GM18499 (cell line): Measurements from ENCODE around the gene POGLUT2.
"Not testable (repeated sequence)": the region's sequence is repeated elsewhere in the genome, so short reads cannot be mapped to it uniquely, and the experiment has no call there.

Source experiments
- ATAC-seq: cut with Tn5 transposase; IDR thresholded peaks from one replicate; pipeline ENCODE4 v1.9.1; 2021; ENCODE audit warnings: moderate number of reproducible peaks; ENCODE audit not compliant: insufficient read depth, unreplicated experiment

The POGLUT2 gene

GRCh38 chr13:102812611-102813287 lies 14.0 kb upstream of the POGLUT2 start:
- ATAC-seq = no peak

GRCh38 chr13:102807699-102808098 lies 8.9 kb upstream of the POGLUT2 start:
- ATAC-seq = no peak

- ATAC-seq = no peak
Measured at GRCh38 chr13:102805680-102806079, 6.9 kb upstream of the POGLUT2 start.

GRCh38 chr13:102800145-102801041 lies 1.6 kb upstream of the POGLUT2 start:
- ATAC-seq = peak; percentile 54

- peak; percentile 1 for ATAC-seq
Measured at GRCh38 chr13:102799426-102800144, 809 bp upstream of the POGLUT2 start.

- no peak for ATAC-seq
Measured at GRCh38 chr13:102793611-102794355, 5.0 kb downstream of the POGLUT2 start.

- ATAC-seq = no peak
Measured at GRCh38 chr13:102792396-102792795, 6.4 kb downstream of the POGLUT2 start.

GRCh38 chr13:102788683-102789082 lies 10.1 kb downstream of the POGLUT2 start:
- no peak for ATAC-seq

GRCh38 chr13:102784483-102784882 lies 14.3 kb downstream of the POGLUT2 start:
- ATAC-seq = no peak

GRCh38 chr13:102781591-102781990 lies 17.2 kb downstream of the POGLUT2 start:
- ATAC-seq = no peak

GRCh38 chr13:102780656-102781055 lies 18.1 kb downstream of the POGLUT2 start:
- ATAC-seq = not testable (repeated sequence)

- no peak for ATAC-seq
Measured at GRCh38 chr13:102779436-102780159, 19.2 kb downstream of the POGLUT2 start.

GRCh38 chr13:102777736-102778135 lies 21.0 kb downstream of the POGLUT2 start:
- ATAC-seq = no peak

- ATAC-seq = no peak
Measured at GRCh38 chr13:102776271-102776670, 22.5 kb downstream of the POGLUT2 start.

GRCh38 chr13:102774591-102775520 lies 23.9 kb downstream of the POGLUT2 start:
- ATAC-seq = no peak

GRCh38 chr13:102774214-102774568 lies 24.6 kb downstream of the POGLUT2 start:
- ATAC-seq = no peak

- peak; percentile 71 for ATAC-seq
Measured at GRCh38 chr13:102773441-102774213, 25.1 kb downstream of the POGLUT2 start, which contains the start of gene TEX30. TSS of gene TEX30 (minus strand) at chr13:102773786. CDS start at chr13:102770026, 3,760 bp downstream.

GRCh38 chr13:102772042-102772425 lies 26.7 kb downstream of the POGLUT2 start:
- no peak for ATAC-seq
